Activated gamma-delta T cell (primary cell): ENCODE results near the gene LSP1.
"Not testable (repeated sequence)": the region's sequence is repeated elsewhere in the genome, so short reads cannot be mapped to it uniquely, and the experiment has no call there.

Experiments used
- DNase-seq: peaks from one replicate; lab custom pipeline; 2025; lab: John Stamatoyannopoulos, UW

Gene LSP1

GRCh38 chr11:1863352-1864216 is 10.7 kb downstream of the LSP1 start:
- DNase-seq: no peak

- no peak for DNase-seq
Measured at GRCh38 chr11:1864231-1864630, 11.3 kb downstream of the LSP1 start.

GRCh38 chr11:1864831-1865665 is 12.2 kb downstream of the LSP1 start:
- DNase-seq: no peak

GRCh38 chr11:1866226-1866625 is 13.3 kb downstream of the LSP1 start:
- no peak for DNase-seq

GRCh38 chr11:1866776-1867175 is 13.9 kb downstream of the LSP1 start:
- no peak for DNase-seq

GRCh38 chr11:1867381-1867780 is 14.5 kb downstream of the LSP1 start:
- DNase-seq: no peak

GRCh38 chr11:1868056-1868635 is 15.3 kb downstream of the LSP1 start:
- DNase-seq: no peak

- no peak for DNase-seq
Measured at GRCh38 chr11:1868636-1869291, 15.9 kb downstream of the LSP1 start.

- no peak for DNase-seq
Measured at GRCh38 chr11:1869427-1870325, 16.8 kb downstream of the LSP1 start.

- DNase-seq: no peak
Measured at GRCh38 chr11:1870326-1870696, 17.4 kb downstream of the LSP1 start.

- DNase-seq: peak; percentile 47
Measured at GRCh38 chr11:1870721-1871466, 18.0 kb downstream of the LSP1 start.

GRCh38 chr11:1871531-1871930 is 18.6 kb downstream of the LSP1 start:
- DNase-seq: no peak

- no peak for DNase-seq
Measured at GRCh38 chr11:1872267-1872985, 19.5 kb downstream of the LSP1 start.

GRCh38 chr11:1873048-1873812 is 20.3 kb downstream of the LSP1 start:
- DNase-seq: no peak

GRCh38 chr11:1873813-1874150 is 20.9 kb downstream of the LSP1 start:
- DNase-seq: not testable (repeated sequence)

- DNase-seq: not testable (repeated sequence)
Measured at GRCh38 chr11:1874441-1875092, 21.7 kb downstream of the LSP1 start.

- DNase-seq: no peak
Measured at GRCh38 chr11:1875093-1875850, 22.4 kb downstream of the LSP1 start.

GRCh38 chr11:1875851-1876301 is 23.0 kb downstream of the LSP1 start:
- DNase-seq: not testable (repeated sequence)
